Endothelial cell (in vitro differentiated cells): ENCODE results near the gene MRPL53. TPM values are rescaled to one million over a fixed set of nuclear protein-coding genes. Genes with fewer than 3 reads are reported as not detected.

Experiments
- DNase-seq: peaks from one replicate; pipeline ENCODE4 v3.0.0; 2021; ENCODE audit warnings: low spot score
- H3K27ac Mint-ChIP-seq: one replicate; pipeline ENCODE4 v1.8.0; 2021; ENCODE audit warnings: mixed read lengths, inconsistent platforms; ENCODE audit not compliant: unreplicated experiment
- H3K27me3 Mint-ChIP-seq: one replicate; pipeline ENCODE4 v1.8.0; 2021; ENCODE audit warnings: mild to moderate bottlenecking, moderate library complexity, mixed read lengths, inconsistent platforms; ENCODE audit not compliant: unreplicated experiment
- H3K36me3 Mint-ChIP-seq: one replicate; pipeline ENCODE4 v1.8.0; 2021; ENCODE audit warnings: mild to moderate bottlenecking, low read depth, mixed read lengths, inconsistent platforms; ENCODE audit not compliant: unreplicated experiment
- H3K4me1 Mint-ChIP-seq: one replicate; pipeline ENCODE4 v1.8.0; 2021; ENCODE audit warnings: mild to moderate bottlenecking, mixed read lengths, inconsistent platforms; ENCODE audit not compliant: unreplicated experiment
- H3K4me3 Mint-ChIP-seq: one replicate; pipeline ENCODE4 v1.8.0; 2021; ENCODE audit warnings: mild to moderate bottlenecking, mixed read lengths, inconsistent platforms; ENCODE audit not compliant: unreplicated experiment
- H3K9me3 Mint-ChIP-seq: one replicate; pipeline ENCODE4 v1.8.0; 2021; ENCODE audit warnings: mixed read lengths, inconsistent platforms; ENCODE audit not compliant: unreplicated experiment
- CTCF ChIP-seq: fragments of 200-600 bp; sonication (generic); IDR thresholded peaks from one replicate; pipeline ENCODE4 v1.5.0; 2021; ENCODE audit warnings: antibody characterized with exemption; ENCODE audit not compliant: unreplicated experiment
- total RNA-seq: library from RNA; stranded (reverse); fragmentation: NEBNext Ultra II Directional; extraction: Animal tissue kit (Norgen Biotek cat#: 25700); gene quantifications from one replicate; pipeline ENCODE4 v1.2.1, GENCODE V29; 2021; ENCODE audit not compliant: unreplicated experiment

The MRPL53 gene
- total RNA-seq, 1 donor from 2014 or later = 59.0 TPM

GRCh38 chr2:74436848-74437695 is 35.4 kb downstream of the MRPL53 start:
- Mint-ChIP-seq H3K4me1 (peaks cover 36% of the 10 kb centered on the region), H3K27ac (peak overlapping the region; percentile 61), H3K9me3 (no peaks in the 10 kb centered on the region), H3K4me3 (peak overlapping the region; percentile 22), H3K36me3 (peaks cover 24% of the 10 kb centered on the region), H3K27me3 (peaks cover 22% of the 10 kb centered on the region)
- no peak for DNase-seq
- TF ChIP-seq CTCF = no peak

- H3K4me1 Mint-ChIP-seq = peaks cover 42% of the 10 kb centered on the region
- H3K9me3 Mint-ChIP-seq = no peaks in the 10 kb centered on the region
- no peak for TF ChIP-seq CTCF
- DNase-seq = no peak
- no peak overlapping the region for H3K27ac Mint-ChIP-seq
- H3K27me3 Mint-ChIP-seq = peaks cover 22% of the 10 kb centered on the region
- H3K4me3 Mint-ChIP-seq = no peak overlapping the region
- peaks cover 31% of the 10 kb centered on the region for H3K36me3 Mint-ChIP-seq
Measured at GRCh38 chr2:74436111-74436805, 36.2 kb downstream of the MRPL53 start.

GRCh38 chr2:74430502-74430901 is 42.0 kb downstream of the MRPL53 start:
- no peak overlapping the region for H3K4me3 Mint-ChIP-seq
- H3K27me3 Mint-ChIP-seq = peaks cover 19% of the 10 kb centered on the region
- no peak for DNase-seq
- H3K36me3 Mint-ChIP-seq = peaks cover 51% of the 10 kb centered on the region
- TF ChIP-seq CTCF = no peak
- H3K4me1 Mint-ChIP-seq = peaks cover 14% of the 10 kb centered on the region
- H3K27ac Mint-ChIP-seq = peak overlapping the region; percentile 42
- H3K9me3 Mint-ChIP-seq = no peaks in the 10 kb centered on the region

GRCh38 chr2:74429487-74430451 is 42.7 kb downstream of the MRPL53 start:
- Mint-ChIP-seq H3K27ac (peak overlapping the region; percentile 42), H3K4me1 (peaks cover 14% of the 10 kb centered on the region), H3K27me3 (peaks cover 17% of the 10 kb centered on the region), H3K36me3 (peaks cover 56% of the 10 kb centered on the region), H3K9me3 (no peaks in the 10 kb centered on the region), H3K4me3 (no peak overlapping the region)
- DNase-seq = no peak
- no peak for TF ChIP-seq CTCF
